HEK293 (cell line): ENCODE measurements around the gene ABCA2.

ENCODE experiments used
- CTCF ChIP-seq: fragments of 450-650 bp; formaldehyde crosslinking; IDR thresholded peaks from 2 replicates; pipeline ENCODE4 v1.5.1; 2016; ENCODE audit warnings: missing biosample characterization, missing genetic modification characterization
- HIC1 ChIP-seq: fragments of 450-650 bp; formaldehyde crosslinking; IDR thresholded peaks from 2 replicates; pipeline ENCODE4 v1.5.1; 2016; ENCODE audit warnings: missing biosample characterization, missing genetic modification characterization
- HOXD13 ChIP-seq: sonication (generic); formaldehyde crosslinking; IDR thresholded peaks from 2 replicates; pipeline ENCODE4 v1.8.0; 2022; ENCODE audit warnings: missing genetic modification reagents, borderline replicate concordance
- KLF1 ChIP-seq: fragments of 450-650 bp; formaldehyde crosslinking; IDR thresholded peaks from 2 replicates; pipeline ENCODE4 v1.5.1; 2016; ENCODE audit warnings: missing biosample characterization, missing genetic modification characterization
- KLF7 ChIP-seq: fragments of 450-650 bp; formaldehyde crosslinking; IDR thresholded peaks from 2 replicates; pipeline ENCODE4 v1.5.1; 2016; ENCODE audit warnings: missing biosample characterization, missing genetic modification characterization, borderline replicate concordance
- KLF8 ChIP-seq: fragments of 450-650 bp; formaldehyde crosslinking; IDR thresholded peaks from 2 replicates; pipeline ENCODE4 v1.5.1; 2016; ENCODE audit warnings: missing biosample characterization, missing genetic modification characterization
- PRDM1 ChIP-seq: fragments of 450-650 bp; formaldehyde crosslinking; IDR thresholded peaks from 2 replicates; pipeline ENCODE4; 2016; ENCODE audit warnings: missing biosample characterization, missing genetic modification characterization
- PRDM10 ChIP-seq: fragments of 450-650 bp; formaldehyde crosslinking; IDR thresholded peaks from 2 replicates; pipeline ENCODE4 v1.5.1; 2016; ENCODE audit warnings: missing biosample characterization, missing genetic modification characterization
- SP2 ChIP-seq: fragments of 450-650 bp; formaldehyde crosslinking; IDR thresholded peaks from 2 replicates; pipeline ENCODE4 v1.5.1; 2016; ENCODE audit warnings: missing biosample characterization, missing genetic modification characterization
- TCF7L2 ChIP-seq: IDR thresholded peaks from 2 replicates; pipeline ENCODE4 v1.6.1; 2011; ENCODE audit warnings: low read depth, mild to moderate bottlenecking, inconsistent platforms, low read length, moderate library complexity, borderline replicate concordance
- ZBTB17 ChIP-seq: fragments of 450-650 bp; formaldehyde crosslinking; IDR thresholded peaks from 2 replicates; pipeline ENCODE4 v1.5.1; 2016; ENCODE audit warnings: missing biosample characterization, missing genetic modification characterization
- ZBTB7A ChIP-seq: fragments of 450-650 bp; formaldehyde crosslinking; IDR thresholded peaks from 2 replicates; pipeline ENCODE4 v1.5.1; 2016; ENCODE audit warnings: low read depth, missing biosample characterization, missing genetic modification characterization
- ZFHX2 ChIP-seq: fragments of 450-650 bp; formaldehyde crosslinking; conservative IDR thresholded peaks from 2 replicates; pipeline ENCODE4 v1.5.1; 2016; ENCODE audit warnings: missing biosample characterization, missing genetic modification characterization
- ZNF114 ChIP-seq: fragments of 450-650 bp; formaldehyde crosslinking; IDR thresholded peaks from 2 replicates; pipeline ENCODE4 v1.5.0; 2017; ENCODE audit warnings: missing biosample characterization, missing genetic modification characterization
- ZNF121 ChIP-seq: fragments of 450-650 bp; formaldehyde crosslinking; IDR thresholded peaks from 2 replicates; pipeline ENCODE4 v1.5.1; 2016; ENCODE audit warnings: missing biosample characterization, missing genetic modification characterization
- ZNF174 ChIP-seq: fragments of 450-650 bp; formaldehyde crosslinking; IDR thresholded peaks from 2 replicates; pipeline ENCODE4 v1.5.0; 2017; ENCODE audit warnings: missing biosample characterization, mild to moderate bottlenecking, missing genetic modification characterization
- ZNF184 ChIP-seq: fragments of 450-650 bp; IDR thresholded peaks from 2 replicates; pipeline ENCODE4 v1.5.1; 2018; ENCODE audit warnings: missing biosample characterization, mild to moderate bottlenecking, missing genetic modification characterization
- ZNF280C ChIP-seq: fragments of 450-650 bp; formaldehyde crosslinking; IDR thresholded peaks from 2 replicates; pipeline ENCODE4 v1.5.1; 2016; ENCODE audit warnings: missing biosample characterization, missing genetic modification characterization
- ZNF335 ChIP-seq: fragments of 450-650 bp; formaldehyde crosslinking; conservative IDR thresholded peaks from 2 replicates; pipeline ENCODE4 v1.5.1; 2016; ENCODE audit warnings: missing biosample characterization, missing genetic modification characterization
- ZNF398 ChIP-seq: fragments of 450-650 bp; formaldehyde crosslinking; IDR thresholded peaks from 2 replicates; pipeline ENCODE4 v1.5.1; 2017; ENCODE audit warnings: missing biosample characterization, missing genetic modification characterization
- ZNF530 ChIP-seq: fragments of 450-650 bp; formaldehyde crosslinking; IDR thresholded peaks from 2 replicates; pipeline ENCODE4 v1.5.1; 2016; ENCODE audit warnings: low read depth, missing biosample characterization, missing genetic modification characterization
- ZNF580 ChIP-seq: fragments of 450-650 bp; formaldehyde crosslinking; IDR thresholded peaks from 2 replicates; pipeline ENCODE4 v1.5.1; 2016; ENCODE audit warnings: missing biosample characterization, missing genetic modification characterization
- ZNF600 ChIP-seq: fragments of 450-650 bp; formaldehyde crosslinking; IDR thresholded peaks from 2 replicates; pipeline ENCODE4 v1.5.1; 2016; ENCODE audit warnings: missing biosample characterization, missing genetic modification characterization
- ZNF768 ChIP-seq: fragments of 450-650 bp; formaldehyde crosslinking; IDR thresholded peaks from 2 replicates; pipeline ENCODE4 v1.5.1; 2018; ENCODE audit warnings: missing biosample characterization, mild to moderate bottlenecking, missing genetic modification characterization
- ZNF776 ChIP-seq: fragments of 450-650 bp; formaldehyde crosslinking; IDR thresholded peaks from 2 replicates; pipeline ENCODE4 v1.5.0; 2017; ENCODE audit warnings: missing biosample characterization, missing genetic modification characterization, borderline replicate concordance
- ZSCAN30 ChIP-seq: fragments of 450-650 bp; IDR thresholded peaks from 2 replicates; pipeline ENCODE4 v1.5.1; 2018; ENCODE audit warnings: missing biosample characterization, mild to moderate bottlenecking, missing genetic modification characterization, moderate library complexity
- ZSCAN4 ChIP-seq: fragments of 450-650 bp; formaldehyde crosslinking; IDR thresholded peaks from 2 replicates; pipeline ENCODE4 v1.5.1; 2017; ENCODE audit warnings: missing biosample characterization, missing genetic modification characterization

The ABCA2 gene

GRCh38 chr9:137044502-137045177 lies 16.6 kb upstream of the ABCA2 start (continued):
- TF ChIP-seq KLF1 (tag by site-specific recombination) (peak; percentile 66), ZSCAN4 (no peak), ZNF280C (tag by site-specific recombination) (no peak), KLF8 (no peak), ZBTB17 (tag by site-specific recombination) (no peak), ZNF600 (tag by site-specific recombination) (no peak), ZNF335 (tag by site-specific recombination) (peak; percentile 99), ZNF184 (tag by site-specific recombination) (no peak), ZNF768 (tag by site-specific recombination) (peak; percentile 43; the same call in 1 of the 2 replicates), ZFHX2 (tag by site-specific recombination) (peak; percentile 20; the same call in 1 of the 2 replicates), ZNF174 (tag by site-specific recombination) (no peak), ZNF580 (tag by site-specific recombination) (no peak), PRDM10 (0 out of 2 replicates have a peak, but pooled peaks have one; percentile 24), ZNF114 (tag by site-specific recombination) (no peak), ZSCAN30 (no peak), CTCF (no peak), PRDM1 (no peak), ZNF121 (tag by site-specific recombination) (no peak), SP2 (tag by site-specific recombination) (peak; percentile 68), HOXD13 (CRISPR knock-in tag) (no peak), TCF7L2 (no peak), ZBTB7A (tag by site-specific recombination) (no peak), ZNF398 (peak; percentile 33; the same call in 1 of the 2 replicates), KLF7 (no peak), ZNF776 (tag by site-specific recombination) (no peak), ZNF530 (no peak), HIC1 (tag by site-specific recombination) (0 out of 2 replicates have a peak, but pooled peaks have one; percentile 32)
